Adrenal gland (tissue), 12 donors: ENCODE results near the gene MT1F. TPM values are rescaled to one million over a fixed set of nuclear protein-coding genes. Genes with fewer than 3 reads are reported as not detected.

Source experiments
- DNase-seq, 7 donors: peaks; one replicate each; pipeline ENCODE4 v3.0.0-alpha.2; 2019 to 2020
- H3K27ac ChIP-seq, 5 donors: fragments of 200-600 bp; sonication (generic) in 4 of 5; 1 replicate in 3 of 5; 2 replicates in 2 of 5; pipeline versions ENCODE4 v1.5.1 to v1.8.0; 2016 to 2020; ENCODE audit warnings: mild to moderate bottlenecking in 1 of 5
- H3K27me3 ChIP-seq: fragments of 200-600 bp; 2 replicates; pipeline ENCODE4 v1.8.0; 2021
- H3K36me3 ChIP-seq, 2 donors: fragments of 200-600 bp; replicated peaks in 1 of 2; 1 replicate in 1 of 2; 2 replicates in 1 of 2; pipeline versions ENCODE4 v1.5.1 to v1.8.0; 2018 to 2022
- H3K4me1 ChIP-seq, 2 donors: fragments of 200-600 bp; replicated peaks in 1 of 2; 1 replicate in 1 of 2; 2 replicates in 1 of 2; pipeline versions ENCODE4 v1.5.1 to v1.8.0; 2018 to 2021
- H3K4me3 ChIP-seq, 4 donors: fragments of 200-600 bp; sonication (generic) in 3 of 4; one replicate each; pipeline ENCODE4 v1.5.1; 2016 to 2018
- H3K9me3 ChIP-seq, 3 donors: fragments of 200-600 bp; sonication (generic) in 1 of 3; replicated peaks in 1 of 3; 1 replicate in 2 of 3; 2 replicates in 1 of 3; pipeline versions ENCODE4 v1.5.1 to v1.8.0; 2016 to 2021
- CTCF ChIP-seq, 6 experiments: fragments of 450-650 bp in 4 of 6; fragments of 200-600 bp in 2 of 6; sonication (generic) in 1 of 6; IDR thresholded peaks; 1 replicate in 5 of 6; 2 replicates in 1 of 6; pipeline versions ENCODE4 v1.5.1 to v1.8.0; 2016 to 2021; ENCODE audit warnings: antibody characterized with exemption in 6 of 6, mild to moderate bottlenecking in 2 of 6, moderate library complexity in 1 of 6
- POLR2A ChIP-seq, 2 donors: fragments of 450-650 bp; IDR thresholded peaks; one replicate each; pipeline ENCODE4 v1.6.1; 2017; ENCODE audit warnings: antibody characterized with exemption in 2 of 2, mild to moderate bottlenecking in 2 of 2, moderate library complexity in 1 of 2
- WGBS, 4 donors: extraction: QIAGEN DNeasy Blood & Tissue Kit in 2 of 4; methylation state at CpG; one replicate each; pipeline versions ENCODE4 v1.1.5 to v1.1.7; 2013 to 2017; 5-methylcytosine and 5-hydroxymethylcytosine counted together
- intact Hi-C, 2 donors: fragments of 100-400 bp; cut with DNase I; formaldehyde crosslinking; loops; one replicate each; pipeline versions ENCODE4 v1.14.1 to v1.15.0; 2022 to 2023
- polyA plus RNA-seq, 3 donors: library from polyadenylated mRNA; stranded (reverse); fragments of 200-250 nt in 2 of 3; fragments of 350-450 nt in 1 of 3; fragmentation: Illumina TruSeq in 1 of 3; extraction: RNeasy Lipid Tissue Mini Kit (QIAGEN cat#74804) in 1 of 3; gene quantifications; one replicate each; pipeline ENCODE4 v1.2.3, GENCODE V29; 2013 to 2014
- total RNA-seq, 9 donors: library from RNA; depleted of rRNA in 4 of 9; stranded (reverse); fragments of >200 nt in 4 of 9; fragments of 120-200 nt in 1 of 9; fragmentation: NEBNext Ultra II Directional in 1 of 9; extraction: Animal tissue kit (Norgen Biotek cat#: 25700) in 1 of 9; gene quantifications; one replicate each; pipeline versions ENCODE4 v1.1.0 to v1.2.4, GENCODE V29; 2013 to 2023
- donor health status: healthy with polysubstance abuse.
- donor health status: Bipolar disorder and iron deficiency.
- donor health status: DM: yes; HTN: yes; CAD: no.
- donor health status: DM: no; HTN: no; CAD: no.
- donor health status: DM: no; HTN: no; CAD: no.
- donor health status: DM: yes; HTN: yes; CAD: no.

The MT1F gene
- total and polyA plus RNA-seq, 12 donors, result 10.8 to 204 (median 44.8) TPM

- 27 to 53% (median 36%) methylated on average over 2 of the region's 2 CpGs for WGBS, 4 donors
- TF ChIP-seq CTCF (IDR thresholded peaks at IDR 0.05) (no peak), POLR2A (IDR thresholded peaks at IDR 0.05) (peak in 1 of 2 donors; percentile 66)
- intact Hi-C loops, result no loop called here
- no peaks in the 10 kb centered on the region for H3K27me3 ChIP-seq
- H3K27ac ChIP-seq, result peak overlapping the region; percentile 90 to 100 (median 98)
- H3K4me3 ChIP-seq, result no peak overlapping the region
- peaks cover 39 to 47% of the 10 kb centered on the region in 2 donors for H3K4me1 ChIP-seq
- H3K36me3 ChIP-seq, result no peaks in the 10 kb centered on the region
- DNase-seq, result peak; percentile 84 to 97 (median 94)
- no peaks in the 10 kb centered on the region for H3K9me3 ChIP-seq
Observed at GRCh38 chr16:56611281-56611833, 46.4 kb upstream of the MT1F start.

- Histone ChIP-seq H3K27me3 (no peaks in the 10 kb centered on the region), H3K27ac (no peak overlapping the region), H3K36me3 (no peaks in the 10 kb centered on the region), H3K4me1 (peaks cover 24 to 41% of the 10 kb centered on the region in 2 donors), H3K9me3 (no peaks in the 10 kb centered on the region), H3K4me3 (no peak overlapping the region)
- intact Hi-C loops, result no loop called here
- TF ChIP-seq POLR2A (IDR thresholded peaks at IDR 0.05) (no peak), CTCF (IDR thresholded peaks at IDR 0.05) (no peak)
- DNase-seq, result no peak
Observed at GRCh38 chr16:56613706-56614105, 44.1 kb upstream of the MT1F start.

GRCh38 chr16:56614549-56614991 lies 43.2 kb upstream of the MT1F start:
- DNase-seq, result no peak

GRCh38 chr16:56615353-56615752 lies 42.4 kb upstream of the MT1F start:
- 71 to 77% (median 73%) methylated on average over 3 of the region's 3 CpGs for WGBS, 4 donors

More at GRCh38 chr16:56614549-56614991, 43.2 kb upstream of the MT1F start:
- Histone ChIP-seq H3K4me3 (no peak overlapping the region), H3K27me3 (no peaks in the 10 kb centered on the region), H3K9me3 (no peaks in the 10 kb centered on the region), H3K4me1 (peaks cover 24 to 39% of the 10 kb centered on the region in 2 donors), H3K36me3 (no peaks in the 10 kb centered on the region), H3K27ac (no peak overlapping the region)
- intact Hi-C loops, result no loop called here
- TF ChIP-seq CTCF (IDR thresholded peaks at IDR 0.05), result no peak
- no peak for TF ChIP-seq POLR2A (IDR thresholded peaks at IDR 0.05)

More at GRCh38 chr16:56615353-56615752, 42.4 kb upstream of the MT1F start:
- Histone ChIP-seq H3K36me3 (no peaks in the 10 kb centered on the region), H3K27me3 (no peaks in the 10 kb centered on the region), H3K4me3 (no peak overlapping the region), H3K9me3 (no peaks in the 10 kb centered on the region), H3K27ac (no peak overlapping the region), H3K4me1 (peaks cover 17 to 31% of the 10 kb centered on the region in 2 donors)
- intact Hi-C loops, result no loop called here
- TF ChIP-seq CTCF (IDR thresholded peaks at IDR 0.05) (no peak), POLR2A (IDR thresholded peaks at IDR 0.05) (no peak)
- DNase-seq, result peak in 1 of 7 donors; percentile 40
